Astrocyte of the hippocampus (primary cell): Measurements from ENCODE around the gene PKP4.

Experiments
- DNase-seq: peaks from one replicate; pipeline ENCODE4 v3.0.0; 2011; ENCODE audit warnings: low read depth, low spot score

Gene PKP4

GRCh38 chr2:158645299-158645698 lies 188.5 kb downstream of the PKP4 start:
- DNase-seq = no peak

GRCh38 chr2:158647436-158648231 lies 190.9 kb downstream of the PKP4 start:
- no peak for DNase-seq

- no peak for DNase-seq
Measured at GRCh38 chr2:158649846-158650245, 193.1 kb downstream of the PKP4 start.

GRCh38 chr2:158650646-158651357 lies 194.1 kb downstream of the PKP4 start:
- no peak for DNase-seq

GRCh38 chr2:158651358-158652057 lies 194.8 kb downstream of the PKP4 start:
- DNase-seq = no peak

GRCh38 chr2:158655628-158656027 lies 198.9 kb downstream of the PKP4 start:
- DNase-seq = no peak

- no peak for DNase-seq
Measured at GRCh38 chr2:158656492-158657229, 199.9 kb downstream of the PKP4 start.

- DNase-seq = no peak
Measured at GRCh38 chr2:158658396-158658795, 201.6 kb downstream of the PKP4 start.

GRCh38 chr2:158659483-158659882 lies 202.7 kb downstream of the PKP4 start:
- DNase-seq = no peak

GRCh38 chr2:158661231-158661630 lies 204.5 kb downstream of the PKP4 start:
- DNase-seq = no peak

GRCh38 chr2:158662421-158662820 lies 205.7 kb downstream of the PKP4 start:
- no peak for DNase-seq

- no peak for DNase-seq
Measured at GRCh38 chr2:158663796-158664195, 207.0 kb downstream of the PKP4 start.

- DNase-seq = peak; percentile 7
Measured at GRCh38 chr2:158664987-158665386, 208.2 kb downstream of the PKP4 start.

GRCh38 chr2:158665536-158666302 lies 209.0 kb downstream of the PKP4 start:
- peak; percentile 13 for DNase-seq

GRCh38 chr2:158666969-158667368 lies 210.2 kb downstream of the PKP4 start:
- no peak for DNase-seq

GRCh38 chr2:158667586-158667985 lies 210.8 kb downstream of the PKP4 start:
- DNase-seq = peak; percentile 80

- peak; percentile 32 for DNase-seq
Measured at GRCh38 chr2:158668001-158668765, 211.4 kb downstream of the PKP4 start.

GRCh38 chr2:158670292-158670691 lies 213.5 kb downstream of the PKP4 start:
- DNase-seq = no peak

GRCh38 chr2:158671360-158672245 lies 214.9 kb downstream of the PKP4 start:
- no peak for DNase-seq
